SK-N-SH (cell line): ENCODE measurements around the gene PRKCQ. TPM values are rescaled to one million over a fixed set of nuclear protein-coding genes. Genes with fewer than 3 reads are reported as not detected.

ENCODE experiments used
- CTCF ChIA-PET: fragments of 300-600, 350-600 bp; formaldehyde crosslinking; extraction: SDS; loops from one replicate; lab custom pipeline; 2021; lab: Yijun Ruan, JAX
- POLR2A ChIA-PET: fragments of 350-600 bp; sonication (Branson Sonifier 250); formaldehyde crosslinking; extraction: SDS; loops from one replicate; lab custom pipeline; 2020; ENCODE audit warnings: antibody characterized with exemption, inconsistent platforms; lab: Yijun Ruan, JAX
- DNase-seq: peaks from one replicate; pipeline ENCODE4 v3.0.0; 2012
- H2AFZ ChIP-seq: fragments of 200-600 bp; sonication (generic); 2 replicates; pipeline ENCODE4 v1.8.1; 2016; ENCODE audit warnings: antibody characterized with exemption, mild to moderate bottlenecking, low read depth
- H3F3A ChIP-seq: fragments of 200-600 bp; sonication (generic); replicated peaks from 2 replicates; pipeline ENCODE3; 2016; ENCODE audit warnings: antibody characterized with exemption, mild to moderate bottlenecking; ENCODE audit not compliant: insufficient read depth
- H3K27ac ChIP-seq, 2 experiments: fragments of 200-500 bp in 1 of 2; fragments of 200-600 bp in 1 of 2; sonication (Bioruptor generic) in 1 of 2; sonication (generic), shearing (Covaris generic) in 1 of 2; 2 replicates each; pipeline versions ENCODE4 v1.5.1 to v1.6.1; 2014 to 2016; ENCODE audit warnings: low read depth in 2 of 2, inconsistent platforms in 1 of 2, low read length in 1 of 2, mild to moderate bottlenecking in 1 of 2, mixed read lengths in 1 of 2
- H3K27me3 ChIP-seq: fragments of 200-600 bp; sonication (generic), shearing (Covaris generic); 2 replicates; pipeline ENCODE4 v1.6.1; 2016; ENCODE audit warnings: mixed run types; ENCODE audit not compliant: insufficient read depth
- H3K36me3 ChIP-seq, 2 experiments: fragments of 200-500 bp in 1 of 2; fragments of 200-600 bp in 1 of 2; sonication (Bioruptor generic) in 1 of 2; sonication (generic) in 1 of 2; replicated peaks in 1 of 2; 2 replicates each; pipeline versions ENCODE3 to v1.5.1; 2014 to 2016; ENCODE audit warnings: low read length in 1 of 2, mild to moderate bottlenecking in 1 of 2; ENCODE audit not compliant: insufficient read depth in 2 of 2, control insufficient read depth in 1 of 2
- H3K4me1 ChIP-seq, 2 experiments: fragments of 200-500 bp in 1 of 2; fragments of 200-600 bp in 1 of 2; sonication (Bioruptor generic) in 1 of 2; sonication (generic), shearing (Covaris generic) in 1 of 2; 2 replicates each; pipeline versions ENCODE4 v1.5.1 to v1.6.1; 2014 to 2016; ENCODE audit warnings: low read depth in 1 of 2, low read length in 1 of 2, mixed run types in 1 of 2; ENCODE audit not compliant: insufficient read depth in 2 of 2, control insufficient read depth in 1 of 2
- H3K4me2 ChIP-seq: fragments of 200-600 bp; sonication (generic), shearing (Covaris generic); 2 replicates; pipeline ENCODE4 v1.6.1; 2017; ENCODE audit warnings: mixed run types
- H3K4me3 ChIP-seq, 2 experiments: fragments of 200-500 bp in 1 of 2; fragments of 200-600 bp in 1 of 2; sonication (Bioruptor generic) in 1 of 2; sonication (generic), shearing (Covaris generic) in 1 of 2; 2 replicates each; pipeline versions ENCODE4 v1.5.1 to v1.8.1; 2014 to 2016; ENCODE audit warnings: low read depth in 2 of 2, inconsistent platforms in 1 of 2, low read length in 1 of 2, mild to moderate bottlenecking in 1 of 2, mixed read lengths in 1 of 2, moderate library complexity in 1 of 2
- H3K79me2 ChIP-seq: fragments of 200-600 bp; sonication (generic); 2 replicates; pipeline ENCODE4 v1.8.1; 2017; ENCODE audit warnings: mild to moderate bottlenecking; ENCODE audit not compliant: insufficient read depth
- H3K9ac ChIP-seq: fragments of 200-600 bp; sonication (generic); 2 replicates; pipeline ENCODE4 v1.6.1; 2017; ENCODE audit warnings: mixed run types
- H3K9me2 ChIP-seq: fragments of 200-600 bp; sonication (generic); 2 replicates; pipeline ENCODE4 v1.6.1; 2017; ENCODE audit warnings: mixed run types
- H3K9me3 ChIP-seq: fragments of 200-600 bp; sonication (generic); 2 replicates; pipeline ENCODE4 v1.6.1; 2017; ENCODE audit warnings: mixed run types, mild to moderate bottlenecking, moderate library complexity
- H4K20me1 ChIP-seq: fragments of 200-600 bp; sonication (generic); 2 replicates; pipeline ENCODE4 v1.6.1; 2017; ENCODE audit warnings: mild to moderate bottlenecking, mixed run types; ENCODE audit not compliant: insufficient read depth
- CHD2 ChIP-seq: fragments of 150-350 bp; IDR thresholded peaks from 2 replicates; pipeline ENCODE4 v1.6.1; 2018; ENCODE audit warnings: low read length; ENCODE audit not compliant: partially characterized antibody
- ELF1 ChIP-seq: IDR thresholded peaks from 2 replicates; pipeline ENCODE4 v1.4.0; 2012
- EZH2phosphoT487 ChIP-seq: fragments of 200-600 bp; sonication (generic); IDR thresholded peaks from 2 replicates; pipeline ENCODE4 v1.6.1; 2017; ENCODE audit warnings: low read depth, mixed run types, mild to moderate bottlenecking, antibody characterized with exemption, moderate library complexity, borderline replicate concordance
- FOXJ3 ChIP-seq: sonication (generic); formaldehyde crosslinking; IDR thresholded peaks from 2 replicates; pipeline ENCODE4 v1.5.1; 2020; ENCODE audit warnings: mild to moderate bottlenecking, missing genetic modification reagents
- FOXM1 ChIP-seq: IDR thresholded peaks from 2 replicates; pipeline ENCODE4 v1.4.0; 2012; ENCODE audit warnings: low read depth, mild to moderate bottlenecking
- GABPA ChIP-seq: IDR thresholded peaks from 2 replicates; pipeline ENCODE4 v1.4.0; 2012; ENCODE audit warnings: low read depth, mild to moderate bottlenecking
- JUND ChIP-seq: IDR thresholded peaks from 2 replicates; pipeline ENCODE4 v1.4.0; 2012
- MEF2A ChIP-seq: IDR thresholded peaks from 2 replicates; pipeline ENCODE4 v1.4.0; 2012; ENCODE audit warnings: low read depth, borderline replicate concordance
- POLR2AphosphoS5 ChIP-seq: IDR thresholded peaks from 2 replicates; pipeline ENCODE4 v1.6.1; 2012; ENCODE audit warnings: low read depth, low read length
- RFX5 ChIP-seq: IDR thresholded peaks from 2 replicates; pipeline ENCODE4 v1.6.1; 2012; ENCODE audit warnings: mild to moderate bottlenecking, improper control_type of control experiment, low read length
- RXRA ChIP-seq: IDR thresholded peaks from 2 replicates; pipeline ENCODE4 v1.4.0; 2012; ENCODE audit warnings: low read depth, mild to moderate bottlenecking, borderline replicate concordance
- TCF12 ChIP-seq: IDR thresholded peaks from 2 replicates; pipeline ENCODE4 v1.4.0; 2012
- YY1 ChIP-seq: IDR thresholded peaks from 2 replicates; pipeline ENCODE4 v1.4.0; 2012; ENCODE audit warnings: low read depth, mild to moderate bottlenecking
- WGBS: methylation state at CpG from one replicate; pipeline ENCODE4 v1.1.6; 2017; ENCODE audit warnings: low lambda C conversion rate; 5-methylcytosine and 5-hydroxymethylcytosine counted together
- polyA plus RNA-seq, 3 experiments: library from polyadenylated mRNA; depleted of rRNA; stranded (reverse); fragments of >200 nt; gene quantifications; 2 replicates each; pipeline ENCODE4 v1.2.3, GENCODE V29; 2012
- TF ChIP-seq, protein P1 (sequence below): fragments of 200-600 bp; sonication (generic); IDR thresholded peaks from 2 replicates; pipeline ENCODE4 v1.6.1; 2017; ENCODE audit warnings: antibody characterized with exemption, mild to moderate bottlenecking, moderate library complexity
- TF ChIP-seq, protein P2 (sequence below): fragments of 150-350 bp; IDR thresholded peaks from 2 replicates; pipeline ENCODE4 v1.6.1; 2017; ENCODE audit warnings: antibody characterized with exemption, low read length, low read depth, borderline replicate concordance
- TF ChIP-seq, protein P3 (sequence below): IDR thresholded peaks from 2 replicates; pipeline ENCODE4 v1.4.0; 2012; ENCODE audit warnings: low read depth, borderline replicate concordance
- TF ChIP-seq, protein P4 (sequence below): IDR thresholded peaks from 2 replicates; pipeline ENCODE4 v1.4.0; 2012; ENCODE audit warnings: low read depth, borderline replicate concordance
- TF ChIP-seq, protein P5 (sequence below): fragments of 150-350 bp; IDR thresholded peaks from 2 replicates; pipeline ENCODE4 v1.6.1; 2016; ENCODE audit warnings: mild to moderate bottlenecking, low read depth, low read length

PRKCQ gene
- polyA plus RNA-seq, 1 of the 3 experiments (the other 2 are of a cell fraction): 0.18 TPM

DNA sequence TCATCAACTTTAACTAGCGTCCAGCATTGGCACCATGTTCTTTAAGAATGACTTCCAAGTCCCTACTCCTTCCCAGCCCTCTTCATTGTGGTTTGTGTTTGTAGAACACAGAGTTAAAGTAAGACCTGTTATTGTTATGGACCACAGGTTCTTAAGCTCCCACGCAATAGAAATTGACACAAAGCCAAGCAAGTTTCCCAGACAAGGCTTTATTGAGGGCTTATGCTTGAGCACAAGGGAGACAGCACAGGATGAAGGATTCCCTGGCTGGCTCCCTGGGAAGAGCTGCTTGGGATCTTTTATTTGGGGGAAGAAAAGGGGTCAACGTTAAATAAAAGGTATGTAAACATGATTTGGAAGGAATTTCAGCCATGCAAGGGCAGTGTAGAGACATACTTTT is 44.3 kb upstream of the PRKCQ start (continued):
- no peak for TF ChIP-seq CHD2
- no peak for TF ChIP-seq FOXJ3 (CRISPR knock-in tag)
- no peak for TF ChIP-seq FOXM1
- TF ChIP-seq, protein P1, sequence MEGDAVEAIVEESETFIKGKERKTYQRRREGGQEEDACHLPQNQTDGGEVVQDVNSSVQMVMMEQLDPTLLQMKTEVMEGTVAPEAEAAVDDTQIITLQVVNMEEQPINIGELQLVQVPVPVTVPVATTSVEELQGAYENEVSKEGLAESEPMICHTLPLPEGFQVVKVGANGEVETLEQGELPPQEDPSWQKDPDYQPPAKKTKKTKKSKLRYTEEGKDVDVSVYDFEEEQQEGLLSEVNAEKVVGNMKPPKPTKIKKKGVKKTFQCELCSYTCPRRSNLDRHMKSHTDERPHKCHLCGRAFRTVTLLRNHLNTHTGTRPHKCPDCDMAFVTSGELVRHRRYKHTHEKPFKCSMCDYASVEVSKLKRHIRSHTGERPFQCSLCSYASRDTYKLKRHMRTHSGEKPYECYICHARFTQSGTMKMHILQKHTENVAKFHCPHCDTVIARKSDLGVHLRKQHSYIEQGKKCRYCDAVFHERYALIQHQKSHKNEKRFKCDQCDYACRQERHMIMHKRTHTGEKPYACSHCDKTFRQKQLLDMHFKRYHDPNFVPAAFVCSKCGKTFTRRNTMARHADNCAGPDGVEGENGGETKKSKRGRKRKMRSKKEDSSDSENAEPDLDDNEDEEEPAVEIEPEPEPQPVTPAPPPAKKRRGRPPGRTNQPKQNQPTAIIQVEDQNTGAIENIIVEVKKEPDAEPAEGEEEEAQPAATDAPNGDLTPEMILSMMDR: no peak
- no peak for TF ChIP-seq GABPA
- TF ChIP-seq, protein P2, sequence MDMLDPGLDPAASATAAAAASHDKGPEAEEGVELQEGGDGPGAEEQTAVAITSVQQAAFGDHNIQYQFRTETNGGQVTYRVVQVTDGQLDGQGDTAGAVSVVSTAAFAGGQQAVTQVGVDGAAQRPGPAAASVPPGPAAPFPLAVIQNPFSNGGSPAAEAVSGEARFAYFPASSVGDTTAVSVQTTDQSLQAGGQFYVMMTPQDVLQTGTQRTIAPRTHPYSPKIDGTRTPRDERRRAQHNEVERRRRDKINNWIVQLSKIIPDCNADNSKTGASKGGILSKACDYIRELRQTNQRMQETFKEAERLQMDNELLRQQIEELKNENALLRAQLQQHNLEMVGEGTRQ: no peak
- TF ChIP-seq ELF1: no peak
- TF ChIP-seq, all 33 proteins: peak for 0

DNA sequence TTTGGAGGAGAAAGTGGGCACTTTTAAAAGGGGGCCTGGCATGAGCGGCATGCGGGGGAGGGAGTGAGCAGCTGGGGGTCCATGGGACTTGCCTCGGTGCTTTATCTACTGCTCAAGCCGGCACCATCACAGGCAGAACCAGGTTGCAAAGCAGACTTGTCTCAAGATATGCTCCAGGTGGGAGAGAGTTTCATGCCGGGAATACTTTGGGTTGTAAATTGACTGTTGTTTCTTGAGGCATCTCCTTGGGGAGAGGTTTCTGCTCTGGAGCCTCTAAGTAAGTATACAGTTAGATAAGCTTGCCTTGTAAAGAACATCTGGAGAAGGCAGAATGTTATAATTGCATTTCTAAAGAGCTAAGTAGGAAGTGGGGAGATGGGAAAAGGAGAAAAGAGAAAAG is 42.8 kb upstream of the PRKCQ start:
- H3K4me1 ChIP-seq: no peaks in the 10 kb centered on the region
- no peak for TF ChIP-seq CHD2
- TF ChIP-seq YY1: no peak
- TF ChIP-seq POLR2AphosphoS5: no peak
- no peak for TF ChIP-seq MEF2A
- TF ChIP-seq, protein P2: no peak
- no peak for TF ChIP-seq RXRA
- TF ChIP-seq TCF12: no peak
- TF ChIP-seq RFX5: no peak
- no peak for TF ChIP-seq ELF1
- H3K4me3 ChIP-seq: no peak overlapping the region
- H4K20me1 ChIP-seq: no peaks in the 10 kb centered on the region
- no peaks in the 10 kb centered on the region for H3K79me2 ChIP-seq
- no peak overlapping the region for H2AFZ ChIP-seq
- H3K9ac ChIP-seq: no peak overlapping the region
- no peak for DNase-seq
- no peaks in the 10 kb centered on the region for H3F3A ChIP-seq
- CTCF ChIA-PET: interaction anchor here (0.8 to 1.9 kb wide), 2 partner anchors 25 to 45 kb away, joined by 3 to 9 read pairs; no protein-coding TSS in a partner anchor
- H3K4me2 ChIP-seq: no peak overlapping the region
- H3K27ac ChIP-seq: no peak overlapping the region
- POLR2A ChIA-PET: no interaction called here
- peaks cover 10% of the 10 kb centered on the region; the same call in 1 of the 2 replicates for H3K27me3 ChIP-seq
- no peaks in the 10 kb centered on the region for H3K9me3 ChIP-seq
- H3K36me3 ChIP-seq: no peaks in the 10 kb centered on the region
- no peaks in the 10 kb centered on the region for H3K9me2 ChIP-seq
- WGBS: 42% methylated on average over 5 of the region's 5 CpGs

DNA sequence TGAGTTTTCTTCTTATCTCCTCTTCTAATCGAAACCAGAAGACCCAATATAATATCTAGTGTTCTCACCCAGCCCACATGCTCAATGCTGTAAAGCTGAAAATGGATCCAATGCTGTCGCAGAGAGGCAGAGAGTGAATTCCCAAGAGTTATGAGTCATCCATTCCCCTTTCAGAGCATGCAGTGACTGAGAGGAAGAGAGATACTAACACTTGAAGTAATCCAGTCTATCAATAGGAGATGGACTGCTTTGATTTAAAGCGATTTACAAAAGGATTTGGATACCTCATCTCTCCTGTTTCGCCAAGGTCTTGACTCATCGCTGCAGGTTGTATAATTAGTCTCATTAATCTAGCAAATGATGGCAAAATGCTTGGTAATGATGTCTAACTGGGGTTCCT is 41.5 kb upstream of the PRKCQ start:
- H3K27me3 ChIP-seq: peaks cover 10% of the 10 kb centered on the region; the same call in 1 of the 2 replicates
- H2AFZ ChIP-seq: no peak overlapping the region
- DNase-seq: no peak
- ChIA-PET POLR2A (no interaction called here), CTCF (no interaction called here)
- no peak overlapping the region for H3K9ac ChIP-seq
- H3K9me3 ChIP-seq: no peaks in the 10 kb centered on the region
- no peak overlapping the region for H3K4me2 ChIP-seq
- no peaks in the 10 kb centered on the region for H3K4me1 ChIP-seq
- no peaks in the 10 kb centered on the region for H3K9me2 ChIP-seq
- no peak overlapping the region for H3K27ac ChIP-seq
- WGBS: 18% methylated on average over 5 of the region's 5 CpGs
- no peaks in the 10 kb centered on the region for H3K36me3 ChIP-seq
- no peaks in the 10 kb centered on the region for H4K20me1 ChIP-seq
- H3K4me3 ChIP-seq: no peak overlapping the region
- H3F3A ChIP-seq: no peaks in the 10 kb centered on the region
- H3K79me2 ChIP-seq: no peaks in the 10 kb centered on the region
- no peak for TF ChIP-seq ELF1
- TF ChIP-seq RXRA: no peak
- TF ChIP-seq EZH2phosphoT487: no peak
- TF ChIP-seq, protein P3, sequence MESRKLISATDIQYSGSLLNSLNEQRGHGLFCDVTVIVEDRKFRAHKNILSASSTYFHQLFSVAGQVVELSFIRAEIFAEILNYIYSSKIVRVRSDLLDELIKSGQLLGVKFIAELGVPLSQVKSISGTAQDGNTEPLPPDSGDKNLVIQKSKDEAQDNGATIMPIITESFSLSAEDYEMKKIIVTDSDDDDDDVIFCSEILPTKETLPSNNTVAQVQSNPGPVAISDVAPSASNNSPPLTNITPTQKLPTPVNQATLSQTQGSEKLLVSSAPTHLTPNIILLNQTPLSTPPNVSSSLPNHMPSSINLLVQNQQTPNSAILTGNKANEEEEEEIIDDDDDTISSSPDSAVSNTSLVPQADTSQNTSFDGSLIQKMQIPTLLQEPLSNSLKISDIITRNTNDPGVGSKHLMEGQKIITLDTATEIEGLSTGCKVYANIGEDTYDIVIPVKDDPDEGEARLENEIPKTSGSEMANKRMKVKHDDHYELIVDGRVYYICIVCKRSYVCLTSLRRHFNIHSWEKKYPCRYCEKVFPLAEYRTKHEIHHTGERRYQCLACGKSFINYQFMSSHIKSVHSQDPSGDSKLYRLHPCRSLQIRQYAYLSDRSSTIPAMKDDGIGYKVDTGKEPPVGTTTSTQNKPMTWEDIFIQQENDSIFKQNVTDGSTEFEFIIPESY: no peak
- TF ChIP-seq, protein P4, sequence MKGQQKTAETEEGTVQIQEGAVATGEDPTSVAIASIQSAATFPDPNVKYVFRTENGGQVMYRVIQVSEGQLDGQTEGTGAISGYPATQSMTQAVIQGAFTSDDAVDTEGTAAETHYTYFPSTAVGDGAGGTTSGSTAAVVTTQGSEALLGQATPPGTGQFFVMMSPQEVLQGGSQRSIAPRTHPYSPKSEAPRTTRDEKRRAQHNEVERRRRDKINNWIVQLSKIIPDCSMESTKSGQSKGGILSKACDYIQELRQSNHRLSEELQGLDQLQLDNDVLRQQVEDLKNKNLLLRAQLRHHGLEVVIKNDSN: no peak
- no peak for TF ChIP-seq JUND
- no peak for TF ChIP-seq FOXJ3 (CRISPR knock-in tag)
- no peak for TF ChIP-seq TCF12
- TF ChIP-seq, protein P5, sequence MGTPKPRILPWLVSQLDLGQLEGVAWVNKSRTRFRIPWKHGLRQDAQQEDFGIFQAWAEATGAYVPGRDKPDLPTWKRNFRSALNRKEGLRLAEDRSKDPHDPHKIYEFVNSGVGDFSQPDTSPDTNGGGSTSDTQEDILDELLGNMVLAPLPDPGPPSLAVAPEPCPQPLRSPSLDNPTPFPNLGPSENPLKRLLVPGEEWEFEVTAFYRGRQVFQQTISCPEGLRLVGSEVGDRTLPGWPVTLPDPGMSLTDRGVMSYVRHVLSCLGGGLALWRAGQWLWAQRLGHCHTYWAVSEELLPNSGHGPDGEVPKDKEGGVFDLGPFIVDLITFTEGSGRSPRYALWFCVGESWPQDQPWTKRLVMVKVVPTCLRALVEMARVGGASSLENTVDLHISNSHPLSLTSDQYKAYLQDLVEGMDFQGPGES: no peak
- TF ChIP-seq, protein P2: no peak
